H9 (cell line): ENCODE results near the gene DHRS7C. TPM values are rescaled to one million over a fixed set of nuclear protein-coding genes. Genes with fewer than 3 reads are reported as not detected.

Experiments
- DNase-seq: peaks from one replicate; pipeline ENCODE4 v3.0.0-alpha.2; 2017
- H2AFZ ChIP-seq: one replicate; pipeline ENCODE4 v1.6.1; 2013; ENCODE audit warnings: mild to moderate bottlenecking, low read length, control low read depth, moderate library complexity
- H2AK5ac ChIP-seq: 2 replicates; pipeline ENCODE4 v1.6.1; 2013; ENCODE audit warnings: low read length, control low read depth, mixed read lengths; ENCODE audit not compliant: insufficient read length
- H2BK120ac ChIP-seq: one replicate; pipeline ENCODE4 v1.6.1; 2013; ENCODE audit warnings: low read depth, mild to moderate bottlenecking, low read length, control low read depth, inconsistent platforms; ENCODE audit not compliant: poor library complexity, severe bottlenecking
- H2BK12ac ChIP-seq: 2 replicates; pipeline ENCODE4 v1.6.1; 2013; ENCODE audit warnings: low read length, control low read depth, mixed read lengths, low read depth; ENCODE audit not compliant: insufficient read length
- H2BK15ac ChIP-seq: 2 replicates; pipeline ENCODE4 v1.6.1; 2013; ENCODE audit warnings: low read depth, low read length, control low read depth
- H2BK20ac ChIP-seq: one replicate; pipeline ENCODE4 v1.6.1; 2013; ENCODE audit warnings: low read depth, mild to moderate bottlenecking, low read length, control low read depth, inconsistent platforms; ENCODE audit not compliant: poor library complexity, severe bottlenecking
- H2BK5ac ChIP-seq: 2 replicates; pipeline ENCODE4 v1.6.1; 2013; ENCODE audit warnings: low read length, control low read depth, mixed read lengths; ENCODE audit not compliant: insufficient read length
- H3K14ac ChIP-seq: 2 replicates; pipeline ENCODE4 v1.6.1; 2013; ENCODE audit warnings: low read length, control low read depth; ENCODE audit not compliant: insufficient read depth
- H3K18ac ChIP-seq: 2 replicates; pipeline ENCODE4 v1.6.1; 2013; ENCODE audit warnings: low read depth, mild to moderate bottlenecking, mixed read lengths, low read length, control low read depth; ENCODE audit not compliant: insufficient read length
- H3K23ac ChIP-seq: 2 replicates; pipeline ENCODE4 v1.6.1; 2013; ENCODE audit warnings: low read length, control low read depth, mixed read lengths, low read depth; ENCODE audit not compliant: insufficient read length
- H3K23me2 ChIP-seq: 2 replicates; pipeline ENCODE4 v1.6.1; 2013; ENCODE audit warnings: low read depth, mild to moderate bottlenecking, mixed read lengths, low read length, control low read depth; ENCODE audit not compliant: insufficient read length, poor library complexity, severe bottlenecking
- H3K27ac ChIP-seq: 2 replicates; pipeline ENCODE4 v1.5.1; 2013; ENCODE audit warnings: low read length, control low read depth, mixed read lengths, low read depth; ENCODE audit not compliant: insufficient read length
- H3K27me3 ChIP-seq: 2 replicates; pipeline ENCODE4 v1.6.1; 2013; ENCODE audit warnings: low read length, control low read depth, inconsistent platforms; ENCODE audit not compliant: insufficient read depth
- H3K4ac ChIP-seq: 2 replicates; pipeline ENCODE4 v1.6.1; 2013; ENCODE audit warnings: low read depth, mild to moderate bottlenecking, control low read depth, inconsistent platforms, low read length, moderate library complexity
- H3K4me1 ChIP-seq: 2 replicates; pipeline ENCODE4 v1.6.1; 2013; ENCODE audit warnings: low read length, control low read depth, inconsistent platforms; ENCODE audit not compliant: insufficient read depth
- H3K4me2 ChIP-seq: 2 replicates; pipeline ENCODE4 v1.6.1; 2013; ENCODE audit warnings: low read length, control low read depth, mixed read lengths; ENCODE audit not compliant: insufficient read length, insufficient read depth
- H3K56ac ChIP-seq: 2 replicates; pipeline ENCODE4 v1.6.1; 2013; ENCODE audit warnings: low read depth, mild to moderate bottlenecking, mixed read lengths, low read length, control low read depth; ENCODE audit not compliant: insufficient read length
- H3K79me1 ChIP-seq: 2 replicates; pipeline ENCODE4 v1.6.1; 2013; ENCODE audit warnings: low read depth, mild to moderate bottlenecking, moderate library complexity, low read length, control low read depth, inconsistent platforms; ENCODE audit not compliant: insufficient read depth, poor library complexity, severe bottlenecking
- H3K79me2 ChIP-seq: 2 replicates; pipeline ENCODE4 v1.6.1; 2013; ENCODE audit warnings: low read length, control low read depth, inconsistent platforms; ENCODE audit not compliant: insufficient read depth
- H3K9ac ChIP-seq: 2 replicates; pipeline ENCODE4 v1.6.1; 2013; ENCODE audit warnings: low read length, control low read depth, mixed read lengths; ENCODE audit not compliant: insufficient read length; ENCODE audit errors: extremely low read depth
- H3K9me3 ChIP-seq: one replicate; pipeline ENCODE4 v1.6.1; 2013; ENCODE audit warnings: low read depth, low read length, inconsistent platforms; ENCODE audit not compliant: control insufficient read depth
- H3T11ph ChIP-seq: one replicate; pipeline ENCODE4 v1.6.1; 2013; ENCODE audit warnings: mild to moderate bottlenecking, low read length, control low read depth, inconsistent platforms
- H4K20me1 ChIP-seq: one replicate; pipeline ENCODE4 v1.6.1; 2013; ENCODE audit not compliant: control insufficient read depth, insufficient read length, insufficient read depth
- H4K5ac ChIP-seq: 2 replicates; pipeline ENCODE4 v1.6.1; 2013; ENCODE audit warnings: low read depth, mild to moderate bottlenecking, mixed read lengths, low read length, control low read depth; ENCODE audit not compliant: insufficient read length
- H4K8ac ChIP-seq: replicated peaks from 2 replicates; pipeline ENCODE4 v1.6.1; 2013; ENCODE audit warnings: low read length, control low read depth, mixed read lengths, low read depth; ENCODE audit not compliant: insufficient read length
- H4K91ac ChIP-seq: 2 replicates; pipeline ENCODE4 v1.6.1; 2013; ENCODE audit warnings: low read depth, mild to moderate bottlenecking, moderate library complexity, mixed read lengths, low read length, control low read depth; ENCODE audit not compliant: insufficient read length
- H3K27ac Mint-ChIP-seq, 3 experiments: 2 replicates in 2 of 3; 3 replicates in 1 of 3; pipeline ENCODE4 v1.8.0; 2020 to 2021; ENCODE audit warnings: mixed read lengths in 3 of 3, mild to moderate bottlenecking in 1 of 3, moderate library complexity in 1 of 3
- H3K27me3 Mint-ChIP-seq: 2 replicates; pipeline ENCODE4 v1.8.0; 2021; ENCODE audit warnings: low read depth, mild to moderate bottlenecking, moderate library complexity, mixed read lengths
- H3K36me3 Mint-ChIP-seq, 3 experiments: 2 replicates in 2 of 3; 3 replicates in 1 of 3; pipeline ENCODE4 v1.8.0; 2020 to 2021; ENCODE audit warnings: low read depth in 3 of 3, mixed read lengths in 3 of 3; ENCODE audit not compliant: insufficient read depth in 1 of 3
- H3K4me1 Mint-ChIP-seq, 2 experiments: 2 replicates each; pipeline ENCODE4 v1.8.0; 2020; ENCODE audit warnings: mixed read lengths in 2 of 2
- H3K4me3 Mint-ChIP-seq, 2 experiments: 2 replicates in 1 of 2; 3 replicates in 1 of 2; pipeline ENCODE4 v1.8.0; 2020 to 2021; ENCODE audit warnings: mild to moderate bottlenecking in 2 of 2, mixed read lengths in 2 of 2, moderate library complexity in 1 of 2
- H3K9me3 Mint-ChIP-seq, 2 experiments: 2 replicates in 1 of 2; 3 replicates in 1 of 2; pipeline ENCODE4 v1.8.0; 2020; ENCODE audit warnings: mild to moderate bottlenecking in 2 of 2, mixed read lengths in 2 of 2, moderate library complexity in 1 of 2
- CTCF ChIP-seq: fragments of 200-600 bp; sonication (generic); conservative IDR thresholded peaks from 3 replicates; pipeline ENCODE4 v1.8.0; 2021; ENCODE audit warnings: antibody characterized with exemption, mild to moderate bottlenecking
- WGBS: extraction: QIAGEN DNeasy Blood & Tissue Kit; methylation state at CpG from one replicate; pipeline ENCODE4 v1.1.7; 2013; ENCODE audit warnings: missing lambda C conversion rate, low lambda C conversion rate, mixed read lengths; ENCODE audit not compliant: insufficient read length; ENCODE audit errors: extremely low coverage; 5-methylcytosine and 5-hydroxymethylcytosine counted together
- total RNA-seq: library from RNA; stranded (reverse); gene quantifications from 2 replicates; pipeline ENCODE4 v1.2.1, GENCODE V29; 2021

DHRS7C gene
- total RNA-seq, 1 experiment from 2014 or later: not detected

GRCh38 chr17:9765322-9765721 is 26.1 kb downstream of the DHRS7C start:
- H3K27me3 Mint-ChIP-seq: peaks cover 9% of the 10 kb centered on the region
- H3K23me2 ChIP-seq: no peaks in the 10 kb centered on the region
- no CpG with 5 or more reads among the region's 1 CpG for WGBS
- no peak overlapping the region for H4K5ac ChIP-seq
- H2BK5ac ChIP-seq: no peak overlapping the region
- H3K9me3 ChIP-seq: no peaks in the 10 kb centered on the region
- peaks cover 0 to 2% of the 10 kb centered on the region in 2 experiments; a peak in 1 of 4 replicates for H3K4me1 Mint-ChIP-seq
- H3K4me1 ChIP-seq: no peaks in the 10 kb centered on the region
- H3K27ac Mint-ChIP-seq: no peak overlapping the region
- no peaks in the 10 kb centered on the region for H3K79me1 ChIP-seq
- H3K18ac ChIP-seq: no peak overlapping the region
- no peak overlapping the region for H3K4me3 Mint-ChIP-seq
- H3K36me3 Mint-ChIP-seq: no peaks in the 10 kb centered on the region
- H2BK15ac ChIP-seq: no peak overlapping the region
- H3K56ac ChIP-seq: no peak overlapping the region
- no peaks in the 10 kb centered on the region for H3K79me2 ChIP-seq
- H3K27ac ChIP-seq: no peak overlapping the region
- no peak overlapping the region for H4K91ac ChIP-seq
- H3K14ac ChIP-seq: no peak overlapping the region
- no peak overlapping the region for H3T11ph ChIP-seq
- no peak overlapping the region for H3K4ac ChIP-seq
- H2AFZ ChIP-seq: no peak overlapping the region
- no peaks in the 10 kb centered on the region for H3K9me3 Mint-ChIP-seq
- H3K9ac ChIP-seq: no peak overlapping the region
- H2BK120ac ChIP-seq: no peak overlapping the region
- no peaks in the 10 kb centered on the region for H3K27me3 ChIP-seq
- H2BK12ac ChIP-seq: no peak overlapping the region
- no peak for DNase-seq
- no peak overlapping the region for H3K23ac ChIP-seq
- no peak overlapping the region for H4K8ac ChIP-seq
- TF ChIP-seq CTCF: no peak
- no peak overlapping the region for H2AK5ac ChIP-seq
- no peak overlapping the region for H2BK20ac ChIP-seq
- H4K20me1 ChIP-seq: no peaks in the 10 kb centered on the region
- no peak overlapping the region for H3K4me2 ChIP-seq
